ENCODE results near the gene ACSF2.

Gene ACSF2

DNA sequence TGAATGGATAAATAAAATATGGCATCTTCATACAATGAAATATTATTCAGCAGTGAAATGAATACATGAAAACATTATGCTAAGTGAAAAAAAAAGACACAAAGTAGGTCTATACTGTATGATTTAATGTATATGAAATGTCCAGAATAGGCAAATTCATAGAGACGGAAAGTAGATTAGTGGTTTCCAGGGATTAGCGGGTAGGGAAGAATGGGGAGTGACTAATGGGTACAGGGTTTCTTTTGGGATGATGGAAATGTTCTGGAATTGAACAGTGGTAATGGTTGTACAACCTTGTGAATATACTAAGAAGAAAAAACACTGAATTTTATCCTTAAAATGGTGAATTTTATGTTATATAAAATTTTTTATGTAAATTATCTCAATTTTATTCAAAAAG, 73.7 kb downstream of the ACSF2 start:
- DNase-seq (ENCODE audit: low read depth in 2 of 2), result no peak

DNA sequence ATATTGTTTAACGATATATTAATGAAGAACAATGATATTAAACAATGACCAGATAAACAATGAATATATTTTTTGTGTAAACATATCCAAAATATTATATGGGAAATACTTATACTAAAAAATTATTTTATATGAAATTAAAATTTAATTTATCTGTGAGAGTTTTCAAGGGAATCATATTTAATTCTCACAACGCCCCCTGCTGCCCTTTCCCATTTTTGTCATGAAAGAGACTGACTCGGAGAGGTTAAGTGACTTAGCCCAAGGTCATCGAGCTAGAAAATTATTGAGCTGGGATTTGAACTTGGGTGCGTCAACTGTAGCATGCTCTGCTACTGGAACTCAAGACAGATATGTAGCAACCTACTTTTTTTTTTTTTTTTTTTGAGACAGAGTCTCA, 75.0 kb downstream of the ACSF2 start:
- no peak for DNase-seq (ENCODE audit: low read depth in 2 of 2)

DNA sequence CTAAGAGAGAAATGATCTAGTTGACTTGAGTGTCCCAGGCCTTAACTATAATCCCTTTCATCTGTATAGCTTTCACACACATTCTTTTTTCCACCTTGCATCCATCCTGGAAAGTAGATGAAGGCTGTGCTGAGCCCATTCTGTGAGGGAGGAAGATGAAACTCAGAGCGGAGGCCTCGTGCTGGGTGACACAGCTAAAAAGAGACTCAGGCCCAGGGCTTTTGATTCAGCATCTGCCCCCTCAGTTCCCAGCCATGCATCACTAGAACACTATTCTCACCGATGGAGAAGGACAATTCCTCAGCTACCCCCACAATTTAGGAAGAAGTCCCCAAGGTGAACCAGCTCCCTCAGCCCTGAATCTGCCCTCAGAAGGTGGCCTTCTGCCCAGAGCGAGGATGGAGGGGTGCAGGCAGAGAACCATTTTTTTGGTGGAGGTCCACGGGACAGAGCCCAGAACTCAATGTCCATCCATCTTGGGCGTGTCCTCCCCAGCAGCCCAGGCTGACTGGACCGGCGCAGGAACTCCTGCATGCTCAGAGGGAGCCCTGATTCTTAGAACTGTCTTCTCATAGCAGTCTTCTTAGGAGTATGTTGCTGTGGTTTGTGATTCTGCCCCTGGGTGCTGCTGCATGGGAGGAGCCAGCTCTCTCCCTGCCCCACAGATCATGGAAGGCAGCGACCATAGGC, 76.4 kb downstream of the ACSF2 start:
- DNase-seq (ENCODE audit: low read depth in 2 of 2), result no peak

DNA sequence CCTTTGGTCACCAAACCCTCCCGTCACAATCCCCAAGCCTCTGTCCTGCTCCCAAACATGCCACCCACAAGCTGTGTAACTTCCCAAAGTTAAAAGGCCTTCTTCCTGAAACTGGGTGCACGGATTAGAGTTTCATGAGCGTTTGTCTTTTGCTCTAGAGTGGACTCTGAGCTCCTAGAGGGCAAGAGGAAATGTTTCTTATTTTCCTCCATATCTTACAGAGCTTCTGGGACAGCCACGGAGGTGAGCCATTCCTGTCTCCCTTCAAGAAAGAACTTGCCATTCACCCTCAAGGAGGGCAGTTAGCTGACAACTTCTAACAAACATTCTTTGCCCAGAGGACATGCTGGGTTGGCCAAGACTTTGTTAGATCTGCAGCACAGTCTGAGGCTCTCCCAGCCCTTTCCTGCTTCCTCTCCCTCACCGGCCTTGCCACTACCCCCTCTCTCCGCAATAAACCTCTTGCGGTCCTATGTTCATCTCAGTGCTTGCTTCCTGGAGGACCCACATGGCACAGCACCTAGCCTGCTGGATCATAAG, 79.6 kb downstream of the ACSF2 start:
- no peak for DNase-seq (ENCODE audit: low read depth in 2 of 2)

DNA sequence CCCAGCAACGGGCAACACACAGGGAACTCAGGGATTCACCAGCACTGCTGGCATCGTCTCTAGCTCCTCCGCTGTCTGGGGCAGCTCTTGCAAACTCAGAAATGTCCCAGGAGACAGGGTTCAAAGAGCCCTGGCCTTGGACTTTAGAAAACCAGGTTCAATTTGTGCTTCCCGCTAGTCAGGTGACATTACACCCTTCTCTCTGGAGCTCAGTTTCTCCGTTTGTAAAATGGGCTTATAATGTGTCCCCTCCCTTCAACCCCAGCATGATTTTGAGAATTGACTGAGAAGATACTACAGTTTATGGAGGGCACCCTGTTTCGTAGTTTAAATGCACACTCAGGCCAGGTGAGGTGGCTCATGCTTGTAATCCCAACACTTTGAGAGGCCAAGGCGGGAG, 80.3 kb downstream of the ACSF2 start:
- DNase-seq (ENCODE audit: low read depth in 2 of 2), result no peak

DNA sequence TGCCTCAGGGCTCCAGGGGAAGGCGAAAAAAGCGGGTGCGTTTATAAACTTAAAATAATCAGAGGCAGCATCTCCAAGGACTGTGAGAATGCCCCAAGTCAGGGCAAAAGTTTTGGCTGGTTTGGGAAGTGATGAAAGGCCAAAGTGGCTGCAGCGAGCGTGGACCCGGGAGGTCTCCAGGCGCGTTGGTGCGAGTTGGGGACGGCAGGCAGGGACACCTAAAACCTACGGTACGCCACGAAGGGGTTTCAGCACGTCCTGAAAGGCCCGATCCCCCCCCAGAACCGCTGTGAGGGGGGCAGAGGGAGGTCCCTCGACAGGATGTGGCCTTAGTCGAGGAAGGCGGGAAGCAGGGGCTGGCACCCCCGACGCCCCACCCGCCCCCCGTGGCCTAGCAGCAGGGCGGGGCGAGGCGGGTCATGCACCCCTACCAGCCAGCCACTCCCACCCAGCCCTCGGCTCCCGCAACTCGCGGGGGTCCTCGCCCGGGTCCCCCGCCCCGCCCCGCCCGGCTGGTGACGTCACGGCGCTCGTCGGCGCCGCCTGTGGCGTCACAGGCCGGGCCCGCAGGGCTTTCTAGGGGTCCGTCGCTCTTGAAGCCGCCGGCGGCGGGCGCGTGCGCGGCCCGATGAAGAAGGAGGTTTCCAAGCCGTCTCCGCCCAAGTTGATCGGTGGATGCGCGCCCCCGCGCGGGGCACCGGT, 82.0 kb downstream of the ACSF2 start, which contains the start of gene MYCBPAP:
Gene MYCBPAP (plus strand): TSS at position 569 of the 702 bp plus-strand sequence. CDS start 236 bp downstream, outside the sequence.
- peak; percentile 31 to 67 for DNase-seq (ENCODE audit: low read depth in 2 of 2)

DNA sequence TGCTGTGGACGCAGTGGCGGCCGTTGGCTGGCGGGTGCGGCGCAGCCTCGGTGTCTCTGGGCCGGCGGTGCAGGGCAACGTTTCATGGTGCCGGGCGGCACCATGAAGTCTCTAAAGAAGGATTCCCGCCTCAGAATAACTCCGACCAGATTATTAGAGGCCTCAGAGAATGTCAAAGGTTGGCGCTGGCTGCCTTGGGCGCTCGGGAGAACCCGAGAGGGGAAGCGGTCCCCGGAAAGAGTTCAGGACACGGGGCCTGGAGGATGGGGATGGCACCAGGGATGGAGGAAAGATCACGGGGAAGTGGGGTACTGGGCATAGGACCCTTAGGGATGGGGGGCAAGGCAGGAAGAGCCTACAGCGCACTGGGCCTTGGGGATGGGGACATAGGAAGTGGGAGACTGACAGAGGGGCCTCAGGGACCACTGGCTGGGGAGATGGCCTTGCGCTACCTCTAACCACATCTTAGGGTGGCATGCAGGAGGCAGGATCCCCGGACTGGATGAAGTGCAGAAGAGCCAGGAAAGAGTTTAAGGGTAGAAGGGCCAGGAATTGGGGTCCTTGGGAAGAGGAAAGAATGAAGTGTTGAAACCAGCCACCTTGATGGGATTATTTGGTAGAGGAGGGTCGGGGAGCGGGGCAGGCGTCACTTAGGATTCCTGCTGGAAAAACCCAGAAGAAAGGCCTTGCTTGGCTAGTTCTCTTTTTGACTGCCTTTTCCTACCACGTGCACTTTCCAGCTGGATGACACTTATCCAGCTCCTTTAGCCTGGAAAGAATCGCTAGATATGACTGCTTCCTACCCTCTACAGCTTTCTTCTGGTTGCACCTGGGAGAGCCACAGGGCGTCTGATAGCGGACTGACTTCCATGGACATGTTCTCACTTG, 82.8 kb downstream of the ACSF2 start:
- no peak for DNase-seq (ENCODE audit: low read depth in 2 of 2)

DNA sequence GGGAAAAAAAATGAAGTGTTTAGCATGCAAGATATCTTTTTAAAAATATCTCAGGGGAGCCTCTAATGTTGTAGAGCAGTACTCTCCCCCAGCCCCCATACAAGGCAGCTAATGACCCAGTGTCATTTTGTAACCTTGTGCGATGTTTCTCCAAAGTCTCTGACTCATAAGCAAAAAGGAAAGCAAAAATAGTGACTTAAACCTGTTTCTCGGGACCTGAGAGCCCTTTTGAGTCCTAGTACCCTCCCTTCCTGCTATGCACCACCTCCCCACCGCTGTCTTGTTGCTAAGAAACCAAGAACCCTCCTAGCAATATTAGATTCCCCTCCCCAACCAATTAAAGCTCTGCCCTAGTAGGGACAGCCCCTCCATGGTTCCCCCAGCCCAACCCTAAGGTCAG, 85.0 kb downstream of the ACSF2 start:
- no peak for DNase-seq (ENCODE audit: low read depth in 2 of 2)

DNA sequence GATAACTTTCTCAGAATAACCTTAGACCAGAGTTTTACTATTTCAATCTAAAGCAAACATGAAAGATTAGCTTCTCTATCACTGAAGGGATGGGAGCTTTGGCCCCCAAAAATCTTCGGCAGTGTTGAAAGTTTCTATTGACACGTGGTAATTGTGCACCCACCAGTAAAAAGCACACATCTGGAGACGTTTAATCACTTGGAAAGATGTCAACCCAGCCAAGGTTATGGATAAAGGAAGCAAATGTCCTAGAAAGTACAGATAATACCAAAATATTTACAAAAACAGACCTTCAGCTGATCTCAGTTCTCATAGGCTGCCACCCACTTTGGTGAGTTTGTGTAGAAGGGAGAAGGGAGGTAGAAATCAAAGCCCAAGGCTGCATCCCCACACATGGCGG, 87.5 kb downstream of the ACSF2 start:
- DNase-seq (ENCODE audit: low read depth in 2 of 2), result no peak

DNA sequence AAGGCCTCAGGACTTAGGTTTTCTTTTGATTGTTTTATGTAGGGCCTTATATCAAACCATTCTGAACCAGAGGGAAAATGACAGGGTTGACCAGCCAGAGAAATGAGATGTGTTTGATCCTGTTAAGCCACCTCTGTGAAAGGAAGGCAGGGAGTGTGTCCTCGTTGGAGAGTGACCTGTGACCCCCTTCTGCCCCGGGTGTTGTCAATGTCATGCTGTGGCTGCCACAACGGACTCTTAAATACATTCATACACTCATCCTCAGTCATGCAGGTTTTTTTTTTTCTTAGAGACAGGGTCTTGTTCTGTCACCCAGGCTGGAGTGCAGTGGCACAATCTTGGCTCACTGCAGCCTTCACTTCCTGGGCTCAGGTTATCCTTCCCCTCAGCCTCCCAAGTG, 88.4 kb downstream of the ACSF2 start:
- DNase-seq (ENCODE audit: low read depth in 2 of 2), result no peak

DNA sequence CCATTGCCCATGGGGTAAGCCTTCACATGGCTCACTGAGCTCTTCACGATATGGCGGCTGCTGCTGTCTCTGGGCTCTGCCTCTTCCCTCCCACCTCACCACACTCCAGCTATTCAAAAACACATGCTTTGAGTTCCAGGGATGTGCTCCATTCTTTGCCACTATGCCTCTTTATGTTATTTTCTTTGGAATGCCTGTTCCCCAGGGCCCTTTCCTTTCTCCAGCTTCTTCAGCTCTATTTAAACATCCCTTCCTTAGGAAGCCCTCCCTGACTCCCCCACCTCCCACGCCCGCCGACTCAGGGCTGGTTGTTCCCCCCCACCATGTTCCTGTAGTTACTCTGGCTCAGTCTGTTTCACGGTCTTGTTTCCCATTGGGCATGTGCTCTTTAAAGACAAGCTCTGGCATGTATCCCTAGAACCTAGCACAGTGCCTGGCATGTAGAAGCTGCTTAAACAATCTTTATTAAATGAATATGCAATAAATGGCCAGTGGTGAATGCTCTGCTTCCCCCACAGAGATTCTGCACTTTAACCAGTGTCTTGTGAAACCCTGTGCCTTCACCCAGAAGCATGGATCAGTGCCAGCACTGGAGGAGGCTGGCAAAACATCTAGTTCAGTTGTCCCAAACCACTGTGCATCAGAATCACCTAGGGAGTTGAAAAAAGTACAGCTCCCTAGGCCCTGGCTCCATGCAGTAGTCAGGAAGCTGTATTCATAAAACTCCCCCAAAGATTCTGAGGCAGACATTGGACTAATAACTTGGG, 89.1 kb downstream of the ACSF2 start:
- DNase-seq (ENCODE audit: low read depth in 2 of 2), result no peak

DNA sequence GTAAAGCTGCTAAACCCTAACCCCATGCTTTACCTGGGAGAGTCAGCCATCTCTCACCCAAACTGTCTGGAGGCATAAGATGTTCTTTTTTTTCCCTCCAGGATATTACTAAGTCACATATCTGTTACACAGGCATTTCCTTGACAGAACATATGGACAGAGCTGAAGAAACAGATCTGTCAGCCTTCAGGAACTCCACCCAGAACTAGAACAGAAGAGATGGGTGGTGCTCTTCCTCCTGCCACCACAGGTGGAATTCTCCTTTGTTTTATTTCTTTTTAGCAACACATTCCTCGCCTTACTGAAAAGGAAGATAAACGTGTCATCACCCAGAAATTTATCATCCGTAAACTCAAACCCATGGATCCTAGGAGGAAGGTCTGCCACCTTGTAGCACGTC, 91.0 kb downstream of the ACSF2 start:
- no peak for DNase-seq (ENCODE audit: low read depth in 2 of 2)

DNA sequence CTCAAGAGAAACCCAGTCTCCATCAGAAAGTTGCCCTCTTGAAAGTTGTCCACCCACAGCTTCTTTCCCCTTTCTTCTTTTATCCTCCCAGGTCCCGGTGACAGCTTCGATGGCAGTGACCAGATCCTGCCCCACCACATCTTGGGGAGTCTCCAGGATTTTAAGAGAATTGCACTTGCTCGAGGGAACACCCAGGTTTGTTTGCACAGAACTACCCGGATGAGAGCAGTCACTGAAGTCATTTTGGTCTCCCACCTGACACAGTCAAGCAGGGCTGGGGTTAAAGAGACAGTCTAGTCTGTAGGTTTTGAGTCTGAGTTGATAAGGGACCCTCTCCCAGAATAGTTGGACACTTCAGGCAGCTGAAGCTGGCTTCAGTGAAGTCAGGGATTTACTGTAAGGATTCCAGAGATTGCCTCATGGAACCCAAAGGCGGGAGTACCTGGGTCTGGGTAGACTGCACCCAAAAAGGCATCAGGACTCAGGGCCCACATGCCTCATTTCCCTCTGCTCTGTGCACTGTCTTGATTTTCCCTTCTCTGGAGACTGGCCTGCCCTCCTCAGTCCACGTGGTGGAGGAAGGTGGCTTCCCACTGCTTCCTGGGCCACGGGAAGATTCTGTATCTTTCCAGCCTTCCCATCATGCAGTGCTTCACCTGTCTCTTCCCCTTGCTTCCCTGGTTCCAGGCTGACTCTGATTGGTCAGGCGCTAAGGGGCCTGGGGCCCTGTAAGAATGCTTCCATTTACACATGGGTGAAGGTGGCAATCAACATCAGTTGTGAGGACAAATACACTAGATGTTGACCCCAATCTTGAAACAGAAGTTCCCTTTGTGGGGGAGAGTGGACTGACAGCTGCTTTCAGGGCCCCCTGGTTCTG, 91.7 kb downstream of the ACSF2 start:
- no peak for DNase-seq (ENCODE audit: low read depth in 2 of 2)

DNA sequence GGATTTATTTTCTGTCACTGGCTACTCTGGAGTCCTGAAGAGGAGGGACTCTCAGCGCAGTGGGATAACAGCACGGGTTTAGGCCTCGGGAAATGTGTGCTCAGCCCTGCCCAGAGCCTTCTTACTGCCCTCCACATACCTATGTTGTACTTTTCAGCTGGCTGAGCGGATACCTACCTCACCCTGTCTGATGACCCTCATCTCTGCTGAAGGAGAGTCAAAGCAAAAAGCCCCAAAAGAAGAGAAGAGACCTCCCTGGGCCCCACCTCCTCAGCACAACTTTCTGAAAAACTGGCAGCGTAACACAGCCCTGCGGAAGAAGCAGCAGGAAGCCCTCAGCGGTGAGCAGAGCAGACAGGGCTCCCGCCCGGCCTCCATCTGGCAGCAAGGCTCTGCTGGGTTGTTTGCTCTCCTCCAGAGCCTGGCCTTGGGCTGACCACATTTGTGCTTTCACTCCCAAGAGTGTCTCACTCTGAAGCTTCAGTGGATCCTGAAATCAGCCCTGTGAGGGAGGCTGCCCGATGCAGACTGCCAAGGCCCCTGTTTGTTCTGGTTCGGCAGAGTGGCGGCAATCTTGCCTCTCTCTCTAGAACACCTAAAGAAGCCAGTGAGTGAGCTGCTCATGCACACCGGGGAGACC, 92.5 kb downstream of the ACSF2 start:
- DNase-seq (ENCODE audit: low read depth in 2 of 2), result no peak

DNA sequence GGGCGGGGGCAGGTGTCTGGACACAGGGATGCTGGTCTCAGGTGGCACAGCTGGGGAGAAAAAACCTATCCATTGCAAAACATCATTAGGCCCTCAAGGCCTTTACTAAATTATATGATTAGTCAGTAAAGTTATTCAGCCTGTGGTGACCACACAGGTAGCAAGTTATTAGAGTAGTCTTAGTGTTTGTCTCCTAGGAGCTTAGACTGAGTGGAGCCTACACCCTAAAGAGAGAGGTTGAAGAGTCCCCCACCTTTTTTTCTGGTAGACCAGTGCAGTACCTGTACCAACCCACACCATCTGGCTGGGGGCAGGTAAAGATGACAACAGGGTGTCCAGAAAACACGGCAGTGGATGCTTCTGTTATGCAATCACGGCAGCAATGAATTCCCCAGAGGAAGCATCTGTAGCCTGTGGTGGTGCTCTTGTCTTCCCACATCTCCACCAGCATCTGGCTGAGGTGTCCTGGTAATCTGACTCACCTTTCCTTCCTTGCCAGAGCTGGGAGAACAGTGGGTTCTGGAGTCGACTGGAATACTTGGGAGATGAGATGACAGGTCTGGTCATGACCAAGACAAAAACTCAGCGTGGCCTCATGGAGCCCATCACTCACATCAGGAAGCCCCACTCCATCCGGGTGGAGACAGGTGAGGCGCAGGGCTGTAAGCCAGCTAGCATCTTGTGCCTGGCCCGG, 93.3 kb downstream of the ACSF2 start:
- DNase-seq (ENCODE audit: low read depth in 2 of 2), result no peak

DNA sequence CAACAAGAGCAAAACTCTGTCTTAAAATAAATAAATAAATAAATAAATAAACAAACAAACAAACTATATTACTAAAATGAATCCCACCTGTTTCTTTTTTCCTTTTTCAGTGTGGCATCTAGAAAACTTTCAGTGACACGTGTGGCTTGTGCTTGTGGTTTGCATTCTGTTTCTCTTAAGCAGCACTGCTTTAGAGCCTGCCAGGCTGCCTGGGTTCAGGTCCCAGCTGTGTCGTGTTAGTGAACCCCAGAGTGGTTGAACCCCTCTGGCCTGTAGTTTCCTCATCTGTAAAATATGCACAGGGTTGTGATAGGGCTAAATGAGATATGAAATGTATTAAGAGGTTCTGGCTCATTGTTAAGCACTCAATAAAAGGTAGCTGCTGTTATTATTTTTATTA, 94.5 kb downstream of the ACSF2 start:
- no peak for DNase-seq (ENCODE audit: low read depth in 2 of 2)

DNA sequence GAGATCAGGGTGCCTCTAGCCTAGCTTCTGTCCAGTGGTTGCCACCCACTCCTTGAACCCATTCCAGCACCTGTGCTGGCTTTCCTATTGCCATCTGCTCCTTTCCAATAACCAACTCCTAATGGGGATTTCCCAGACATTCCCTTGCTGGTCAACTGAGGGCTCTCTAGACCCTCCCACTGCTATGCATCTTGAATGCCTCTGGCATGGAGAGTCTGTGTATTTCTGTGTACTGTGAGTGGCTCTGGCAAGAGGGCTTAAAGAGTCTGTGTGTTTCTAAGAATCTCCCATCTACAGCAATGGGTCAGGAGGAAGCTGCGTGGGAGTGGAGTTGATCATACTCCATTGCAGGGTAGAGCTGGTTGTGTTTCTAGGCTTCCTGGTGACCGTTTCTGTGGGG, 95.5 kb downstream of the ACSF2 start:
- DNase-seq (ENCODE audit: low read depth in 2 of 2), result no peak

DNA sequence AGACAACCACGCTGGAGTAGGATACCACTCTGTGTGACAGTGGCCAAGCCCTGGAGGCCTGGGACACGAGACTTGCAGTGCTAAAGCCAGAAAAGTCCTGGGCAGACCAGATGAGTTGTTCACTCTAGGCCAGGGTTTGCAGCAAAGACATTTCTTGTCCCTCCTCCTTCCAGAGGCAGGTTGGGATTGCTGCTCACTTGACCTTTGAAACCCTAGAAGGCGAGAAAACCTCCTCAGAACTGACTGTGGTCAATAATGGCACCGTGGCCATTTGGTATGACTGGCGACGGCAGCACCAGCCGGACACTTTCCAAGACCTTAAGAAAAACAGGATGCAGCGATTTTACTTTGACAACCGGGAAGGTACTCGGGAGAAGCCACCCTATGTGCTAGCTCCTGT, 96.7 kb downstream of the ACSF2 start:
- no peak for DNase-seq (ENCODE audit: low read depth in 2 of 2)

DNA sequence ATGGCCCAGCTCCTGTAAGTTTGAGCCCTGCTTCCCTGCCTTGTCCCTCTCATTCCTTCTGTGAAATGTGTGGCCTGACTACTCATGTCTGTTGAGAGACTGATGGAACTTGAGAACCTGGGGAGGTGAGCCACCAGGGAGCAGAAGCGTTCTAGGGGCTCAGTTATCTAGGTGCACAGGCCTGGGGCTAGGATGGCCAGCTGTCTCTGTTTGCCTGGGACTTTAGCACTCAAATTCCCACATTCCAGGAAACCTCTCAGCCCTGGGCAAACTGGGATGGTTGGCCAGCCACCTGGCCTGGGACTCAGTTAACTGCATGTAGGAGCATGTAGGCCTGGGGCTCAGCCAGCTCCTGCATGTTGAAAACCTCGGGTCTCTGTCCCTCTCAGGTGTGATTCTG, 97.2 kb downstream of the ACSF2 start:
- DNase-seq (ENCODE audit: low read depth in 2 of 2), result no peak

Measured in stimulated activated CD8-positive, alpha-beta memory T cell treated with anti-CD3 and anti-CD28 coated beads, Interleukin-15, amount 100 ng/mL, for 4 hours (primary cell).